GM18511 (cell line): Measurements from ENCODE around the gene TMEM259.

Experiments
- ATAC-seq: cut with Tn5 transposase; IDR thresholded peaks from one replicate; pipeline ENCODE4 v1.9.1; 2021; ENCODE audit warnings: mild to moderate bottlenecking, moderate library complexity; ENCODE audit not compliant: unreplicated experiment

Gene TMEM259

GRCh38 chr19:964116-964520 lies 56.8 kb downstream of the TMEM259 start:
- ATAC-seq: no peak

- ATAC-seq: no peak
These were observed 57.4 kb downstream of the TMEM259 start for GRCh38 chr19:963486-963951.

- no peak for ATAC-seq
These were observed 58.1 kb downstream of the TMEM259 start for GRCh38 chr19:962683-963400.

GRCh38 chr19:961866-962620 lies 58.9 kb downstream of the TMEM259 start:
- ATAC-seq: no peak

- no peak for ATAC-seq
These were observed 60.4 kb downstream of the TMEM259 start for GRCh38 chr19:960601-960938.

- no peak for ATAC-seq
These were observed 60.9 kb downstream of the TMEM259 start for GRCh38 chr19:960020-960419.
